KG1 (cell line): ENCODE measurements around the gene PNPT1.

Experiments used
- DNase-seq: peaks from one replicate; lab custom pipeline; 2025; lab: John Stamatoyannopoulos, UW

Gene PNPT1

DNA sequence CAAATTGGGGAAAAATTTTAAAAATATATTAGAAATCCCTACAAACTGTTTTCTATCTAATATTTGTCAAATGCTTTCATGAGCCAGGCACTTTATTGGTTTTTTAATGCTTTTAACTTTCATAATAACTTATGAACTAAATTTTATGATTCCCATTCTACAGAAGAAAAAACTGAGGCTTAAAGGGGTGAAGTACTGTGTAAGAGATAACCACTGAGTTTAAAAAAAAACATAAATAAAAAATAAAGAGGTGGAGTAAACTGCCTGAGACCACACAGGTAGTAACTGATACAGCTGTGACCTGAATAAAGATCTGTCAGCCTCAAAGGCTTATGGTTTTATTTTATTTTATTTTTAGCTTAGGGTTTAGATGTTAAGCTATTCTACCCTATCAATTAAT, 24.7 kb downstream of the PNPT1 start:
- no peak for DNase-seq

DNA sequence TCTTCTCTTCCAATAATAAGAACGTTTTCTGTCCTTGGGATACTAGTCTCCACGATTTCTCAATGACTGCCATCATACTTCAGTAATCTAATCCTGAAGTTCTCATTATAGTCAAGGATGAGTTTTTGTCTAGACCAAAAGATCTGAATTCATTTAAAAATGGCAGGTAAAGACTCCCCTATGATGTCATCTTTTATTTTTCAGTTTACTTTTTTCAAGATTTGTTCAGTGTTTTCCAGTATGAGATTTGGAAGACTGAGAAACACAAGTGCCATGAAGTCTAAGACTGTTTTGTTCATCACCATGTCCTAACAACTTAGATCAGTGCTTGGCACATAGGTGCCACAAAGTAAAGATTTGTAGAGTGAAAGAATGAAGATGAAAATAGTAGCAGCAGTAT, 40.4 kb downstream of the PNPT1 start:
- DNase-seq, result no peak

DNA sequence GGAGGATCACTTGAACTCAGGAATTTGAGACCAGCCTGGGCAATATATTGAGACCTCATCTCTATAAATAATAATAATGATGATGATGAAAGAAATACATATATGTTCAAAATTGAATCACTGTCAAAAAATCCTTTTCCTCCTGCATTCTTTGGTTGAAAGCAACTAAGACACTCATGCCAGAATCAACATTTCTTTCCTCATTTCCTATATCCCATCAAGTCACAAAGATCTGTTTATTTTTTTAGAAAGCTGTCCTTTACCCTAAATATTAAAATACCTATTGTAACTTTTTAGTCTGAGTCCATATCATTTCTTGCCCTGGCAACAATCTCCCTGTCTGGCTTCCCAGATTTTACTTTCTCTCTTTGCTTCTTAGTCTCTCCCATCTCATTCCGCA, 44.4 kb downstream of the PNPT1 start:
- no peak for DNase-seq

DNA sequence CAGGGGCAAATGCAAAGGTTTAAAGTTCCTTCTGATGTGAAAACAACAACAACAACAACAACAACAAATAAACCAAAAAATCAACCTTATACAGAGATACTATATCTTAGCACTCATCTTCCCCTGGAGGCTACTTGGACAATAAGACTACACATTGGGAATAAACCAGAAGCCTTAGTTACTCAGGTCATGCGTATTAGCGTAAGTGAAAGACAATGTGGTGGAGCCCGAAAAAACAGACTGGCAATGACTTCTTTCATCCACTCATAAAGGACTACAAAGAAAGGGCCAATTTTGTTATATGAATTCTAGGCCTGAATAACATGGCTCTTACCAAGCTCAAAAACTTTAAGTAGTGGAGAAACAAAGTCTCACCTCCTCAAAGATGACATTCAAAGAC, 56.8 kb downstream of the PNPT1 start:
- DNase-seq, result no peak

DNA sequence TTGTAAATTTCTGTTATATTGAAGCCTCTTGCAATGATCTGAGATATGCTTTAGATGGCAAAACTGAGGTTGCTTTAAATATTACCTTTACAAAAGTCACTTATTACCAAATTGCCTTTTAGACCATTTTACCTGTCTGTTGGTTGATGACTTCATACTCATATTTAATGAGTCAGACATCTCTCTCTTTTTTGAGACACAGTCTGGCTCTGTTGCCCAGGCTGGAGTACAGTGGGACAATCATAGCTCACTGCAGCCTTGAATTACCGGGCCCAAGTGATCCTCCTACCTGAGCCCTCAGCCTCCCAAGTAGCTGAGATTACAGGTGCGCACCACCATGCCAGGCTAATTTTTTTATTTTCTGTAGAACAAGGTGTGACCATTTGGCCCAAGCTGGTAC, 64.7 kb downstream of the PNPT1 start:
- DNase-seq, result no peak

DNA sequence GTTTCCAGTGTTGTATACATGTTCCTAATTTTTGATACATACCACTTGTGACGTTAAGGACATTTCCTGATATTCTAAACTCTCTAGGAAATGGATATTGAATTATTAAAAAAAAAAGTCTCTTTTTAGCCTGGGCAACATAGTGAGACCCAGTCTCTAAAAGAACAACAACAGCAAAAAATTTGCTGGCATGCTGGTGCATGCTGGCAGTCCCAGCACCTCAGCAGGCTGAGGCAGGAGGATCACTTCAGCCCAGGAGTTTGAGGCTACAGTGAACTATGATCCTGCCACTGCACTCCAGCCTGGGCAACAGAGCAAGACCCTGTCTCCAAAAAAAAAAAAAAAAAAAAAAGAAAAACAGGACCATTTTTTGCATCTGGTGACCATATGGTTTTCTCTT, 65.7 kb downstream of the PNPT1 start:
- DNase-seq, result no peak

DNA sequence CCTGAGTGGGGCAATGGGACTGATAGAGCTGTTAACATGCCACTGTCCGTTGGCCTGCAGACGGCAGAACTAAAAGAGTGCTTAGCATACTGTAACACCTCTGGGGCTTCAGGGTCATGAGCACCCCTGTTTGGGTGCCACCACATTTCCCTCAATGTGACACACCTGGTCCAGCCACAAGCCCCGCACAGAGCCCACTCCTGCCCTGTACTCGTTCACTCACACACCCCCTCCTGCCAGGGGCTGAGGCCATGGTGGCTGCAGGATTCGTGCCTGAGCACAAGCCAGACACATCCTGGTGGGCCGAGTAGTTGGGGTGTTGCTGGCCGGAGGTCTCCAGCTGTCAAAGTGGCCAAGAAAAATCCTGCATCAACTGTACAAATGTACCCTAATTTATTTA, 71.8 kb downstream of the PNPT1 start:
- no peak for DNase-seq

DNA sequence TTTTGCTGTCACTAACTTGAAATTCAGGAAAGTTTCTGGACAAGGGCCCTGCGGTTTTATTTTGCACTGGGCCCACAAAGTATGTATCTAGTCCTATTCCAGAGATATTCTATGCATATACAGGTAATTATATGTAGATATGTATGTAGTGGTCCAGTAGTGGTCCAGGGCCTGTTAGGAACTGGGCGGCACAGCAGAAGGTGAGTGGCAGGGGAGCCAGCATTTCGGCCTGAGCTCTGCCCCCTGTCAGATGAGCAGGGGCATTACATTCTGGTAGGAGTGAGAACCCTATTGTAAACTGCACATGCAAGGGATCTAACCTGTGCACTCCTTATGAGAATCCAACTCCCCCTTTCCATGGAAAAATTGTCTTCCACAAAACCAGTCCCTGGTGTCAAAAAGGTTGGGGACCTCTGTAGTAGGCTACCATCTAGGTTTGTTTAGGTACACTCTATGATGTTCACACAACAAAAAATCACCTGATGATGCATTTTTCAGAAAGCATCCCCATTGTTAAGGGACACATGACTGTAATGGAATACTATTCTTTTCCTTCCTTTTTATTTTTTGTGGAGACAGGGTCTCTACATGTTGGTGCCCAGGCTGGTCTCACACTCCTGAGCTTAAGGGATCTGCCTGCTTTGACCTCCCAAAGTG, 73.4 kb downstream of the PNPT1 start:
- no peak for DNase-seq

DNA sequence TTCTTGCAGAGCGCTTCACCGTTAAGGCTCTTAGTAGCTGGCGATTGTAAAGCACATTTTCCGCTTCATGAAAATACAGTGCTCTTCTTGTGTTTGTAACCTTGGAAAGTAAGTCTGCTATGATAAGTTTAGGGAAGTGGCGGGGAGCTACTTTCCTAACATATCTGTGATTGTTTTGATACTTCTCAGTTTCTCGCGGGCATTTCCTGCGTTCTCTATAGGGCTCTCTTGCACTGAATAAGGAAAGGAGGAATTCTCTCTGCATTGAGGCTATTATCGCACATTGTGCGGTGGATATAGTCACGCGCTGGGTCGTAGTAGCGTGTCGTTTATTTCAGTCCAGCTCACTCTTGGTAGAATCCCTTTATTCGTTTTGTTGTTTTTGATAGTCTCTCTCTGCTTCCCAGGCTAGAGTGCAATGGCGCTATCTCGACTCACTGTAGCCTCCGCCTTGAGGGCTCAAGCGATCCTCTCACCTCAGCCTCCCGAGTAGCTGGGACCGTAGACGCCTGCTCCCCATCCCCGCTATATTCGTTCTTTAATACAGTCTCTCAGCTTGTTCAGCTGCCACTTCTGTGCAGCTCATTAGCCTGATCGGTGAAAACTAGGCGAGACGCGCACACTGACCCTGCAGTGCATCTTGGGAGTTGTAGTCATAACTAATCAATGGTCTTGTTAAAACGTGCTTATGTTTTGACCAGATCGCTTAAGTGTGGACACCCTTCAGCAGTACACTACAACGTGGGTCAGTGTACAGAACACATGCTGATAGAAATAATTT, 75.2 kb downstream of the PNPT1 start:
- peak; percentile 17 for DNase-seq

DNA sequence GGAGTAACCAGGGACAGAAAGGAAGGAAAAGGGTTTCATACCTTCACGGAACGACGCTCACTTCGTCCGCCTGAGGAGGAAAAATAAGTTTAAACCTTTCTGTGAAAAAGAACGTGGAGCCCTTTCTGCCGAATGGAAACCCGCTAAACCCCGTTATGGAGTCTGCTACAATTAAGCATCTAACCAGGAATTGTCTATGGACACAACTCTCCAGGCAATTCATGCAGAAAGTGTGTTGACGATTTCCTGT, 75.7 kb downstream of the PNPT1 start:
- DNase-seq, result no peak

DNA sequence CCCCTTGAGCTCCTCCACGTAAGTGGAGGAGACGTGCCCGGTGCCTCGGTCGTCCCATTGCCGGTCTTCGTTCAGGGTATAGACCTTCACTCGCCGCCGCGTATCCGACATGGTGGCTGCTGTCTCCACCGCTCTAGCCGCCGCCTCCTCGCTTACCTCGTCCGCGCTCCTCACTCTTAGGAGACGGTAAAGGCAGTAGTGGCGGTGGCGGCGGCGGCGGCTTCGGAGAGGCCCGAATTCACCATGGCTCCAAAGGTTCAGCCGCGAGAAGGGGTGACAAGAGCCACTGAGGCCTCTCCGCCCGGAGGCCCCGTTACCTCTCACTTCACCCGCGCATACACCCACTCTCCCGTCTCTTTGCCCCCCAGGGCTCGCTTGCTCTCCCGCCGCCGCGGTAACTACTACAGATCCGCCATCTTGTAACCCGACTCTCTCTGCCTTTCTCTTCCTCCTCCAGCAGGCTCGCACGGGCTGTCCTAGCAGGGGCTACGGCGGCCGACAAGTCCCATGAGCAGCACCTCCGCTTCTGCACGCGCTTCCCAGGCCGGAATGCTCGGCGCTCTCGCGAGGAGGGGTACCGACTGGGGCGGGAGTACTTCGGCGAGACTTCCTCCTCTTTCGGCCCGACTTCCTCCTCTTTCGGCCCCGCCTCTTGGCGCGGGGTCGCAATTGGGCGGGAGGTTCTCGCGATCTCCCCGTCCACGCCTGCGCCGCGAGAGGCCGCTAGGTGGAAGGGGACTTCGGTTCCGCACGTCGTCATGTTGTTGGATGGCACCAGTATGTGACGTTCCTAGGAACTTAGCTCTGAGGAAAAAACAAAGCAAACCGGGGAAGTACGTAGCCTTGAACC, 76.2 kb downstream of the PNPT1 start, which contains the start of gene PPP4R3B:
PPP4R3B (minus strand) TSS at position 448 of the 850 bp plus-strand sequence; CDS start at position 111, 337 bp downstream.
- peak; percentile 95 for DNase-seq

DNA sequence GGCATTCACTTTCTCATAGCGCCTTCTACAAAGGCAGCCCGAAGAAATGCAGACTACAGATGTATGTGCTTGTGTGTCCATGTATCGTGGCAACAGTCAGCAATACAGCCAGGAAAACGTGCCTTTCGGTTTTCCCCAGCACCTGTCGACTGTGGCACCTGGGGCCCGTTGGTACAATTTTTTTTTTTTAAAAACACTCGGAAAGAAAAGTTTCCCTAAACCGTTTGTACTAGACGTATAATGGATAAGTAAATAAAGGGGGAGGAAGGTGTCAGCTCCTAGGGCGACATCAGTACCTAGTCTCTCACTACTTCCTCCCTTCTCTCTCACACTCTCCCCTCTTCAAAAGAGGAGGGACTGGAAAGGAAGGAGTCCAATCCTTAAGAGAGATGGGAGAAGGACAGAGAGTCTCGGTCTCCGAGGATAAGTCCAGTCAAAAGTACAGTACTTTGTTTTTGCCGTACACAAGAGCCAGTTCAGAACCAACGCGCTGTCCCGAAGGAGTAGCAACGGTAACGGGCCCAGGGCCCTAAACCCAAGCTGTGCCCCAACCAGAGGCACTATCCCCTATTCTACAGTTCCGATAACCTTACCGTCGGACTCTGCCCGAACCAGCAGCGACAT, 77.0 kb downstream of the PNPT1 start:
- DNase-seq, result peak; percentile 69

DNA sequence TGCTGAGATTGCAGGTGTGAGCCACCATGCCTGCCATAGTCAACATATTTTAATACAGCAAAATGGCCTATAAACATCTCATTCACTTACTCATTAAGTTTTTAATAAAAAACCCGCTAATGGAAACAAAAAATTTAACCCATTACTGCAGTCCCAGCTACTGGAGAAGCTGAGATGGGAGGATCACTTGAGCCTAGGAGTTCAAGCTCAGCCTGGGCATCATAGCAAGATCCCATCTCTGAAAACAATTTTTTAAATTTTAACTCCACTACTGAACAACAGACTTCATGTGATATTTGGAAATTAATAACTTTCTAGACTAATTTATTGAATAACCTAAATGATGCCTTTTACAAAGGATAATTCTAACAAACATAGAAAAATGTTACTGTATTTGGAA, 81.6 kb downstream of the PNPT1 start:
- no peak for DNase-seq

DNA sequence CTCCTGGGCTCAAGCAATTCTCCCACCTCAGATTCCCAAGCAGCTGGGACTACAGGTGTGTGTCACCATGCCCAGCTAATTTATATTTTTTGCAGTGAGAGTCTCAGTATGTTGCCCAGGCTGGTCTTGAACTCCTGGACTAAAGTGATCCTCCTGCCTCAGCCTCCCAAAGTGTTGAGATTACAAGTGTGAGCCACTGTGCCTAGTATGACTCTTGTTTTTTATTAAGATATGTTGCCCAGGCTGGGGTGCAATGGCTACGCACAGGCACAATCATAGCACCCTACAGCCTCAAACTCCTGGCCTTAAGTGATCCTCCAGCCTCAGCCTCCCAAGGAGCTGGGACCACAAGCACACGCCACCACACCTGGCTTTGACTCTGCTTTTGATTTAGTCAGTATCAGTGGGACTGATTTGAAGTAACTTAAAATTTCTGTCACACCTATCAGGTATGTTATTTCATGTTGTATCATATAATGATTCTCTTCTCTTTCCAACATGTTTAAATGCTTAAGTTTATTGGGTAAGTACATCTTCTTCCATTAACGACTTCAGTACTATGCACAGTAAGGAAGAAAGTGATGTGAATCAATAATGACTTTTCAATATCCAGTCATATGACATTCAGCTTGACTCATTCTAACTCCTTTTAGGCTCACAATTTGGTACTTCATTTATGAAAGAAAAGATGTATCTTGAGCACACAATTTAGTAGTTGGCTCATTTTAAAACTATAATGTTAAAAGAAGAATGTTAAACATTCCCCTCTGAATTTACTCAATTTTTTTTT, 82.5 kb downstream of the PNPT1 start:
- no peak for DNase-seq

DNA sequence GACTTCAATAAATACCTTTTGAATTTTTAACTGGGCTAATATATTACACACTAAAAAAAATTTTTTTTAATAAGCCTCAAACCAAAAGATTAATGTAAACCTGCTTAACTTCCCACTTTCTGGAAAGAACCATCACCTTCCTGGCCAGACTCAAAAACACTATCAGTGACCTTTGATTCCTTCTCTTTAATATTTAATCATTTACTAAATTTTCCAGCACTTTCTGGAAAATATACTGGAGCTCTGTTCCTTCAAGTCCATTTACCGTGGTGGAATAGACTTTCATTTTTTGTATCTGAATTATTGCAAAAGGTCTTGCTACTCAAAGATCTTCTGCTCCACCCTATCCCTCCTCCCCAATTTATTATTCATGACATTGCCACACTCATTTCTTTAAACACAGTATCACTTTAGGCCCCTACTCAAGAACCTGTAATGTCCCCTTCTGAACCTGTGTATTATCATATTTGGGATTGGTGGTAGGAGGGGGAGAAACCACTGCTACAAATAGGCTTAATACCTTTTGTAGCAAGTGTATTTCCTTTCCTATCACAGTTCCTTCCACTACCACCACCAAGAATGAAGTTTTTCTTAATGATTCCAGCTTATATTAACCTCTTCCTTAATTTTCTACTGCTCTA, 83.6 kb downstream of the PNPT1 start:
- DNase-seq, result no peak

DNA sequence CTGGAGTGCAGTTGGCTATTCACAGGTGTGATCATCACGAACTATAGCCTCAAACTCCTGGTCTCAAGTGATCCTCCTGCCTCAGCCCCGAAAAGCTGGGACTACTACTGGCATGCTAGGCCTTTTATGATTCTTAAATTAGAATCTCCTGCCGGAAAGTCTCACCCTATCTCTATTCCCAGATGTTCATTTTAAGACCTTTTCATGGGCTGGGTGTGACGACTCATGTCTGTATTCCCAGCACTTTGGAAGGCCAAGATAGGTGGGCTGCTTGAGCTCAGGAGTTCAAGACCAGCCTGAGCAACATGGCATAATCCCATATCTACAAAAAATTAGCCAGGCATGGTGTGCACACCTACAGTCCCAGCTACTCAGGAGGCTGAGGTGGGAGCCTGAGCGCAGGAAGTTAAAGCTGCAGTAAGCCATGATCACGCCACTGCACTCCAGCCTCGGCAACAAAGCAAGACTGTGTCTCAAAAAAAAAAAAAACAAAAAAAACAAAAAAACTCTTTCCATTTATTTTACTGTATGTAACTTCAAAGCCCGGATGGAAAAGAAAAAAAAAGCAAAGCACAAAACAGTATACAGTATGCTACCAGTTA, 84.3 kb downstream of the PNPT1 start:
- no peak for DNase-seq

DNA sequence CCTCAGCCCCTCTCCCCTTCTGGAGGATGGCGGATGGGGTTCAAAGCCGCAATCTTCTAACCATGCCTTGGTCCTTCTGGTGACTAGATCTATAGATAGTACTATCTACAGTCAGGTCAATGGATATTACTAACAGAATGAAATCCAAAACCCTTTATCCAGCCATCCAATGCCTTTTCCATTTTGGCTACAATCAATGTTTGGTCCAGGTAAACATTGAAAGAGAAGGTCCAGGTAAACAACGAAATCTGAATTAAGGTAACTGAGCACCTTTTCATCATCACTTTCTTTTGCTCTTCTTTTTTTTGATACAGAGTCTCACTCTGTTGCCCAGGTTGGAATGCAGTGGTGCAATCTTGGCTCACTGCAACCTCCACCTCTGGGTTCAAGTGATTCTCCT, 85.9 kb downstream of the PNPT1 start:
- DNase-seq, result no peak

DNA sequence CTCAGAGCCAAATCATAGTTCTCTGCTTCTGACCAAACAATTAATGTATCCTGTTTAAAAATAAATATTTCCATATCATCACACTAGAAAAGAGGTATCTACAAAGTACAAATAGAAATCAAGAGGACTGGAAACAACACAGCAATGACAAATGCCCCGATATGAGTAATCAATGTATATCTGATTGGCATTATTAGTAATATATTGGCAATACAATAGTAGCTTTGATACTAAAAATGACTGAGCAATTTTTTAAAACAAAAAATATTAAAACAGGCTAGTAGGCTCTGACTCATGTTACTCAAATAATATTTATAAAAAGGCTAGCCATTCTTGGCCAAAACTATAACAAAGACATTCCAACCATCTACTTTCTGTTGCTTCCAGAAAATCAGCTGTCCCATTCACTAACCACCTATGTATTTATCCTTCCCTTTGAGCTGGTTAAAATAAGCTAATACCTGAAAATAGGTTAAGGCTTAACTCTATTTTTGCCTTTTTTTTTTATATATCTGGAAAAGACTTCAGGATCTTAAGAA, 89.5 kb downstream of the PNPT1 start:
- DNase-seq, result no peak

DNA sequence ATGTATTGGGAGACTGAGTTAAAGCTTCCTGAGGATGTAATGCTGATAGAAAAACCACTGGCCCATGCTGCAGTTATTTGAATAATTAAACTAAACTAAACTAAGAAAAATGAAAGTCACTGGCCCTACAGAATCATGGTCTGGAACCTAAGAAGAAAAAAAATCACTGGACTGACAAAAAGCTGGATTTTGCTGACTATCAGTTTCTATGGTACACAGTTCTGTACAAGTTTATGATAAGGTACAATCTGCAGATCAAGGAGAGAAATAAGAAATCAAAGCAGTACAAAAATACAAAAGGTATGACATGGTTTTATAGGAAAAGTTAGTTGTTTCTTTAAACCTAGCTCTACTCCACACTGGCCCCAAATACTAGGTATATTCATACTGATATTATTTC, 91.8 kb downstream of the PNPT1 start:
- no peak for DNase-seq

DNA sequence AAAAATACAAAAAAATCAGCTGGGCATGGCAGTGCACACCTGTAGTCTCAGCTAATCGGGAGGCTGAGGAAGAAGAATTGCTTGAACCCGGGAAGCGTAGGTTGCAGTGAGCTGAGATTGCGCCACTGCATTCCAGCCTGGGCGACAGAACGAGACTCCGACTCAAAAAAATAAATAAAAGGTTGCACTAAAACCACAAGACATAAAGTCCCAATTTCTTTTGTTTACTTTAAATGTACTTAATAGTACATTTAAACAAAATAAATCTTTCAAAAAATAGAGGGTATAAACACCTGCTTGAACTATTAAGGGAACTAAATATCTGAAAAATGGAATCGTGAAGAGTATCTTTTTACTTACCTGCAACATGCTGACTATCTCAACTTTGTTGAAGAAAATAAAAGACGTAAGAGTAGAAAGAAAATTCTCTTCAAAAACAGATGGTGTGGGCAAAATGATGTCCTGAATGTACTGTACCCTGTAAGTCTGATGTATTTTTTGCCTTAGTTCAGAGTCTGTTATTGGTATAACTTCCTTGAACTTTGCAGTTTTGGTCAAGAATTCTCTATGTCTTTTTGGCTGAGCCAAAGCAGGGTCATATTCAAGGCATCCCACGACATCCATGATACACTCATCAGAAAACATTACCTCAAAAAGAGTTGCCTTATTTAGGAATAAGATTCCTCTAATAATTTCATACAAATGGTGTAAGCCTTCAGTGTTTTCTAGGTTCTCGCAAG, 95.4 kb downstream of the PNPT1 start:
- DNase-seq, result no peak
